ENCODE results near the gene RCL1. TPM values are rescaled to one million over a fixed set of nuclear protein-coding genes. Genes with fewer than 3 reads are reported as not detected.
"Not testable (repeated sequence)": the region's sequence is repeated elsewhere in the genome, so short reads cannot be mapped to it uniquely, and the experiment has no call there.

The RCL1 gene
- 29.7 TPM for total RNA-seq

GRCh38 chr9:4792572-4793458 lies at the start of gene RCL1:
RCL1 (plus strand) TSS chr9:4792944; CDS start chr9:4793092, 148 bp downstream.
- DNase-seq: peak; percentile 97

GRCh38 chr9:4743131-4743875 lies 49.4 kb upstream of the RCL1 start:
- DNase-seq: no peak

GRCh38 chr9:4746278-4747030 lies 46.3 kb upstream of the RCL1 start:
- DNase-seq: no peak

- no peak for DNase-seq
These were observed 44.1 kb upstream of the RCL1 start for GRCh38 chr9:4748612-4749011.

GRCh38 chr9:4750023-4750673 lies 42.6 kb upstream of the RCL1 start:
- DNase-seq: peak; percentile 64

- not testable (repeated sequence) for DNase-seq
These were observed 38.2 kb upstream of the RCL1 start for GRCh38 chr9:4754530-4754929.

GRCh38 chr9:4755026-4755609 lies 37.6 kb upstream of the RCL1 start:
- DNase-seq: no peak

- DNase-seq: no peak
These were observed 36.3 kb upstream of the RCL1 start for GRCh38 chr9:4756420-4756819.

GRCh38 chr9:4760122-4760521 lies 32.6 kb upstream of the RCL1 start:
- DNase-seq: peak; percentile 7

- DNase-seq: peak; percentile 87
These were observed 30.4 kb upstream of the RCL1 start for GRCh38 chr9:4762108-4762885.

- DNase-seq: peak; percentile 14
These were observed 29.7 kb upstream of the RCL1 start for GRCh38 chr9:4762886-4763541.

- no peak for DNase-seq
These were observed 28.7 kb upstream of the RCL1 start for GRCh38 chr9:4764033-4764432.

GRCh38 chr9:4768681-4769080 lies 24.1 kb upstream of the RCL1 start:
- DNase-seq: no peak

GRCh38 chr9:4769321-4770080 lies 23.2 kb upstream of the RCL1 start:
- no peak for DNase-seq

- no peak for DNase-seq
These were observed 21.0 kb upstream of the RCL1 start for GRCh38 chr9:4771788-4772187.

GRCh38 chr9:4774209-4774608 lies 18.5 kb upstream of the RCL1 start:
- no peak for DNase-seq

- DNase-seq: not testable (repeated sequence)
These were observed 17.8 kb upstream of the RCL1 start for GRCh38 chr9:4774958-4775357.

- no peak for DNase-seq
These were observed 12.1 kb upstream of the RCL1 start for GRCh38 chr9:4780651-4781050.

- no peak for DNase-seq
These were observed 11.3 kb upstream of the RCL1 start for GRCh38 chr9:4781408-4781807.

GRCh38 chr9:4783191-4783590 lies 9.6 kb upstream of the RCL1 start:
- not testable (repeated sequence) for DNase-seq

All from tongue (tissue), 2 donors.